HG03066 (cell line): ENCODE data around the gene PCYT1A.
"Not testable (repeated sequence)": the region's sequence is repeated elsewhere in the genome, so short reads cannot be mapped to it uniquely, and the experiment has no call there.

Experiments used
- ATAC-seq: cut with Tn5 transposase; IDR thresholded peaks from one replicate; pipeline ENCODE4 v1.9.1; 2021; ENCODE audit warnings: low read depth; ENCODE audit not compliant: unreplicated experiment

Gene PCYT1A

DNA sequence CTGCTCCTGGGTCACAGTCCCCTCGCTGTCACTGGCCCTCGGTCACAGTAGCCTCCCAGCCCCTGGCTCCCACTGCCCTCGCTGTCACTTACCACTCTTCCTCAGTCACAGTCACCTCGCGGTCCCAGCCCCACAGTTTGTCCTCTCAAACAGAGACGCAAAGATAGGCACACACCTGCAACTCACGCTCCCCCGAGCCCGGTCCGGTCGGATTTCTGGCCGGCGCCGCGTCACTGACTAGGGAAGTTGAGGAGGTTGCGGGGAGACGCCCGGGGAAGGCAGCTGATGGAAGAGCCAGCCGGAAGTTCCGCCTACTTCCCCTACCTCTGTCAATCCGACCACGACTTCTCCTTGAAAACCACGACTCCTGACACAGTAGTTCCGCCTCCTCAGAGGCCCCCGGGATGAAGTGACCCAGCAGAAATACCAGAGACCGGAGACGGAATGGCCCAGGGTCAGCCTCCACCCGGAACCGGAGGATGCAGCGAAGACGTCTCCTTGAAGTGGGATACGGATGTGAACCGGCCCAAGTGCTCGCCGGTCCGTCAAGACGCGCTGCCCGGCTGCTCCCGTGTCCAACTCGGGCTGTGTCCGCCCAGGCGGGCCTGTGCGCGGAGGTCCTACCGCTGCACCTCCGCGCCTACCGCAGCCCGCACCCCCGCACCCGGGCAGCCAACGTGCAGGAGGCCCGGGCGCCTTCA lies at the start of gene PCYT1A:
Gene PCYT1A, minus strand, starts transcription at position 287 of the 701 bp plus-strand sequence. CDS start 17,195 bp downstream, outside the sequence.
- ATAC-seq = peak; percentile 87

- ATAC-seq = no peak
Observed at GRCh38 chr3:196336319-196337145, 49.0 kb upstream of the PCYT1A start.

- no peak for ATAC-seq
Observed at GRCh38 chr3:196335503-196335948, 48.0 kb upstream of the PCYT1A start.

DNA sequence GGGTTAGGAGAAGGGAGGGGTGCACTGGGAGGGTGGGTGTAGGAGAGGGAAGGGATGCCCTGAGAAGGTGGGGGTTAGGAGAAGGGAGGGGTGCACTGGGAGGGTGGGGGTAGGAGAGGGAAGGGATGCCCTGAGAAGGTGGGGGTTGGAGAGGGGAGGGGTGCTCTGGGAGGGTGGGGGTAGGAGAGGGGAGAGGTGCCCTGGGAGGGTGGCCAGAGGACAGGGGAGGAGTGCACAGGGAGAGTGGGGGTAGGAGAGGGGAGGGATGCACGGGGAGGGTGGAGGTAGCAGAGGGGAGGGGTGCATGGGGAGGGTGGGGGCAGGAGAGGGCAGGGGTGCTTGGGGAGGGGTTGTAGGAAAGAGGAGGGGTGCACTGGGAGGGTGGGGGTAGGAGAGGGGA lies 47.5 kb upstream of the PCYT1A start:
- ATAC-seq = no peak

DNA sequence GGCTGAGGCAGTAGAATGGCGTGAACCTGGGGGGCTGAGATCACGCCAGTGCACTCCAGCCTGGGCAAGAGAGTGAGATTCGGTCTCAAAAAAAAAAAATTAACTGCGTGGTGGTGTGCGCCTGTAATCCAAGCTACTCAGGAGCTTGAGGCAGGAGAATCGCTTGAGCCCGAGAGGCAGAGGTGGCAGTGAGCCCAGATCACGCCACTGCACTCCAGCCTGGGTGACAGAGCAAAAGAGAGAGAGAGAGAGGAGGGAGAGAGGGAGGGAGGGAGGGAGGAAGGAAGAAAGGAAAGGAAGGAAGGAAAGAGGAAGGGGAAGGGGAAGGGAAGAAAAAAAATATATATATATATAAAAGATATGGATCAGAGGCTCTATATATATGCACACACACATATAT lies 44.6 kb upstream of the PCYT1A start:
- ATAC-seq = no peak

DNA sequence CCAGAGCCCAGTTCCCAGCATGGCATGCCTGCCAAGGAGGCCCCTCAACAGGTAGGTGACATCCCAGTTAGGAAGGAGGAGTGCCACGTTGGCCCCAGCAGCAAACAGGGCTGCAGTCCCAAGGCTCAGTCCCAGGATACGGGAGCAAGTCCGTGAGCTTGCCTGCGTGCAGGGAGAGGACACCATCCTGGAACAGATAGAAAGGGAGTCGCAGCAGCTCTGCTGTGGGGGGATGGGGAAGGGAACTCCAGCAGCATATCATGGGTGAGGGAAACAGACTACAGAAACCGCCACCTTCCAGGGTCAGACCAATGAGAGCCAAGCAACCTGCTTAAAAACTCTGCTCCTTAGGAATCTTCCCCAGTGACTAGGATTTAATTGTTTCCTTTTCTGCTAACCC lies 39.9 kb upstream of the PCYT1A start:
- no peak for ATAC-seq

DNA sequence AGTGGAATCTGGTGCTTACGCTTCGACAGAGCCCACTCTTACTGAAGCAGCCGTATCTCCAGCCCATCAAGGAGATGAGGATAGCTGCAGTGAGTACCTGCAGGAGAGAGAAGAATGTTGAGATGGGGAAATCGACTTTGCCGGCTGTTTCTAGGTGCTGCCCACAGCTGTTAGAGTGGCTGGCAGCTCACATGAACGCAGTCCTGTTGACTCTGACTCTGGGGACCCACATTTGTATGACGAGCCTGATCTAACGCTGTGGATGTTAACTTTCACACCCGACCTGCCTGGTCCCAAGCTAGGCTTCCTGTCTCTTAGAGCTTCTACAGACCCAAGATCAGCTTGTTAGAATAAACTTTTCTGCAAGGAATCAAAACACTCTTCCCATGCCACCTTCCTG lies 39.4 kb upstream of the PCYT1A start:
- no peak for ATAC-seq

- ATAC-seq = no peak
Observed at GRCh38 chr3:196323691-196324090, 36.2 kb upstream of the PCYT1A start.

- no peak for ATAC-seq
Observed at GRCh38 chr3:196323016-196323415, 35.5 kb upstream of the PCYT1A start.

DNA sequence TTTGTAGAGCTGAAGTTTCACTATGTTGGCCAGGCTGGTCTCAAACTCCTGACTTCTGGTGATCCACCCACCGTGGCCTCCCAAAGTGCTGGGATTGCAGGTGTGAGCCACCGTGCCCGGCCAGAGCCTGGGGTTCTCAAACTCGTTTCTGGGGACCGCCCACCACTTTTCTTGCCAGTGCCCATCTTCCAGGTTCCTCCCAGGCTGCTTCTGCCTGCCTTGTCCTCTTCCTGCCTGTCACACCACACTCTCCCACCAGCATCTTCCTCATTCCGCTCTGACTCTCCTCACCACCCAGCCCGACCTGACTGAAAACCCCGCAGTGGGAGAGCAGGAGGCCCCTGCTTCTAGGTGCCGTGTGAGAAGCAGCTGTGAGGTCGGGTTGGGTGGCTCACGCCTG lies 33.6 kb upstream of the PCYT1A start:
- no peak for ATAC-seq

DNA sequence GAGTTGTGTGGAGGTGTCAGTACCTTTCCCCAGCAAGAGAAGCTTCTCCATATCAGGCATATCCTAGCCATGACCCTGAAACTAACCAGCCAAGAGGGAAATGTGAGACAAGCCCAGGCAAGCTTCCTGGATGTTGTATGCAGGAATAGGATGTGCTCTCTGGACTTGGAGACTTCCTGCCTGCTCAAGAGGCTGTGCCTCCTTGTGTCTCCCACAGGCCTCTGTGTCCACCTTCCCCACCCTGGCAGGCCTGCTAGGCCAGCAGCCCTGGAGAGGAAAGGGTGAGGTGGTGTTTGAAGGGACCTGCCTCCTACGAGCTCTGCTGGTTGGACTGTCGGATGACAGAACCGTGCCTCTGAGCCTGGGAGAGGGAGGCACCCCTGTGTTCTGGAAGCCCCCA lies 32.6 kb upstream of the PCYT1A start:
- ATAC-seq = no peak

- ATAC-seq = peak; percentile 73
Observed at GRCh38 chr3:196317687-196318467, 30.4 kb upstream of the PCYT1A start, which contains the start of gene DYNLT2B. Gene DYNLT2B (minus strand): TSS chr3:196318240. CDS start chr3:196318152, 88 bp downstream.

DNA sequence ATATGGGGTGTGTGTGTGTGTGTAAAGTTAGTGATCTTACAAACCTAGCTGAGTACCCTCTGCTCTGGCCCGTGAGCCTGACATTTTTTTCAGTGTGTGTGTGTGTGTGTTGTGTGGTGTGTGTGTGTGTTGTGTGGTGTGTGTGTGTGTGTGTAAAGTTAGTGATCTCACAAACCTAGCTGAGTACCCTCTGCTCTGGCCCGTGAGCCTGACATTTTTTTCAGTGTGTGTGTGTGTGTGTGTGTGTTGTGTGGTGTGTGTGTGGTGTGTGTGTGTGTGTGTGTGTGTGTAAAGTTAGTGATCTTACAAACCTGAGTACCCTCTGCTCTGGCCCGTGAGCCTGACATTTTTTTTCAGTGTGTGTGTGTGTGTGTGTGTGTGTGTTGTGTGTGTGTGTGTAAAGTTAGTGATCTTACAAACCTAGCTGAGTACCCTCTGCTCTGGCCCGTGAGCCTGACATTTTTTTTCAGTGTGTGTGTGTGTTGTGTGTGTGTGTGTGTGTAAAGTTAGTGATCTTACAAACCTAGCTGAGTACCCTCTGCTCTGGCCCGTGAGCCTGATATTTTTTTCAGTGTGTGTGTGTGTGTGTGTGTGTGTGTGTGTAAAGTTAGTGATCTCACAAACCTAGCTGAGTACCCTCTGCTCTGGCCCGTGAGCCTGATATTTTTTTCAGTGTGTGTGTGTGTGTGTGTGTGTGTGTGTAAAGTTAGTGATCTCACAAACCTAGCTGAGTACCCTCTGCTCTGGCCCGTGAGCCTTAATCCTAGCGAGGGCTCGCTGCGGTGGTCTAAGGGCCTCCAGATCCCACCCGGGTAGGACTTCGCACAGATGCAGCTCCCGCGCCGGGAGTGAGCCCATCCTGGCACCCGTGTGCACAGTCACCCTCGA lies 29.5 kb upstream of the PCYT1A start:
- not testable (repeated sequence) for ATAC-seq

GRCh38 chr3:196315821-196316220 lies 28.3 kb upstream of the PCYT1A start:
- ATAC-seq = no peak

DNA sequence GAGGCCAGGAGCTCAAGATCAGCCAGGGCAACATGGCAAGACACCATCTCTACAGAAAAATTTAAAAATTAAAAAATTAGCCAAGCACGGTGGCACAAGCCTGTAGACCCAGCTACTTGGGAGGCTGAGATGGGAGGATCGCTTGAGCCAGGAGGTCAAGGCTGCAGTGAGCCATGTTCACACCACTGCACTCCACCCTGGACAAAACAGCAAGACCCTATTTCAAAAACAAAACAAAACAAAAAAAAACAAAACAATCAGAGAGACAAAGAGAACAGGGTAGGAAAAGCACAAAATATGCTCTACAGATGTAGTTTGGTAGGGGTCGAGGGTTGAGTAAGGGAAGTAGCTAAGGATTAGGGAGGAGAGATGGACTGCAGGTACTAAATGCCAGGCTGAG lies 27.1 kb upstream of the PCYT1A start:
- no peak for ATAC-seq

DNA sequence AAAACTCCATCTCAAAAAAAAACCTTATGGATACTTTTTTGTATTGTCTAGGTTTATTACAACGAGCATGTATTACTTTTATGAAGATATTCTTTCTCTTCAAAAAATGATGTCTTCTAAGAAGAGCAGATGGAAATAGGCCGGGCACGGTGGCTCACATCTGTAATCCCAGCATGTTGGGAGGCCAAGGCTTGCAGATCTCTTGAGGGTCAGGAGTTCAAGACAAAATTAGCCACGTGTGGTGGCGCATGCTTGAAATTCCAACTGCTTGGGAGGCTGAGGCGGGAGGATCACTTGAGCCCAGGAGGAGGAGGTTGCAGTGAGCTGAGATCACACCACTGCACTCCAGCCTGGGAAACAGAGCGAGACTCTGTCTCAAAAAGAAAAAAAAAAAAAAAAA lies 26.6 kb upstream of the PCYT1A start:
- not testable (repeated sequence) for ATAC-seq

GRCh38 chr3:196302960-196303359 lies 15.4 kb upstream of the PCYT1A start:
- ATAC-seq = not testable (repeated sequence)

DNA sequence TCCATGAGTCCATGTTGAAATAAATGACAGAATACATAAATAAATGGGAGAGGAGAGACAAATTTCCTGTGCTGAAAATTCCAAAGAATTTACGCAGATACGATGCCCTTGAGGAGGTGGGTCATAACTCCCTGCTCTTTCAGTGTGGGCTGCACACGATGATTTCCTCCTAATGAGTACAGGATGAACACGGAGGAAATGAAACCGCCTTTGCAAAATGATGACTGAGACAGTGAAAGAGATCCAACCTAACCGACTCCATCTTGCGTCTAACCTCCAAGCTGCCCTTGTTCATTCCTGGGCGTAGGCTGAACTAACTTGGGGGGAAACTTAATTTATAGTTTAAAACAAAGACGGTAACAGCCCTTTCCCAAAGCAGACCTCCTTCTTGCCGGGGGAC lies 15.0 kb upstream of the PCYT1A start:
- not testable (repeated sequence) for ATAC-seq

GRCh38 chr3:196298521-196298920 lies 11.0 kb upstream of the PCYT1A start:
- no peak for ATAC-seq
